SHP77 (cell line): ENCODE measurements around the gene RABEP1.
"Not testable (repeated sequence)": the region's sequence is repeated elsewhere in the genome, so short reads cannot be mapped to it uniquely, and the experiment has no call there.

Experiments
- DNase-seq, 2 experiments: peaks; one replicate each; lab custom pipeline; 2025; lab: John Stamatoyannopoulos, UW

RABEP1 gene

DNA sequence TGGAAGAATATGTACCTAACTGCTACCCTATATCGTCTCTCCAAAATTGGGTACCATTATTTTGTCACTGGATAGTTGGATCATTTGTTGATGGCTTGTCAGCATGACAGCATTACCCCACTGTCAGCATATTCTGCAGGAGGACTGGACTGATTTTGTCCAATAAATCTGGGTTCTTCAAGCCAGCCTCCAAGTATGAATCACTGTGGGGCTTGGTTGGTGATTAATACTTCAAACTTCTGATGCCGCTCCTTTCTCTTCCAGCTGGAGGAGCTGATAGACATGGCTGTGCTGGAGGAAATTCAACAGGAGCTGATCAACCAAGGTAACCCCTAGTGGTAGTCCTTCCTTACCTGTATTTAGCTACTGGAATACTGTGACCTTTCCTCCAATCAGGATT lies 140.4 kb downstream of the RABEP1 start:
- DNase-seq: no peak

- DNase-seq: no peak
Measured at GRCh38 chr17:5424909-5425308, 142.8 kb downstream of the RABEP1 start.

GRCh38 chr17:5425826-5426225 lies 143.7 kb downstream of the RABEP1 start:
- DNase-seq: no peak

DNA sequence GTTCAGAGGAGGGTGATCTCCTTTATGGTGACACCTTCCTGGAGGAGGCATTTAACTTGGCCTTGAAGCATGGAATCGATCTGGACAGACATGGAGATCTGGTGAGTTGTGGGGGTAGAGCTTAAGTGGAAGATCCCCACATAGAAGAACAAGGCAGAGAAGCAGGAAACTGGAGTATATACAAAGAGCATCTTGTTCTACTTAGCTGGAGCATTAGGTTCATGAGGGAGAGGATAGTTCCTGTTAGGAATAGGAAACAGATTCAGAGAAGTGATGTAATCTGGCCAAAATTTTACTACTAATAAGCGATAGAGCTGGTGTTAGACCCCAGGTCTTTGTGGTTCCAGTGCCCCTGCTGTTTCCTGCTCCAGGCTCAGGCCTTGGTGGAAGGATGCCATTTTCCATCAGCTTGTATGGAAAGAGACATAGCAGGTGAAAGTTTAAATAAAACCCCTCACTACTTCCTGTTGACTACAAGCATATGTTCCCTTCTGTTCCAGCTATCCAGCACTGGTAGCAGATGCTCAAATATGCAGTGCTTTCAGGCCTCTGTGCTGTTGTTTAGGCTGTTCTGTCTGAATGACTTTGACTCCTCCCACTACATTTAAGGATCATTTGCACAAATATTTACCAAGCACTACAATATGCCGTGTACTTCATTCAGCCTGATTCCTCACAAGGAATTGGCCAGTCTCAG lies 147.3 kb downstream of the RABEP1 start:
- DNase-seq: no peak

GRCh38 chr17:5430413-5430999 lies 148.4 kb downstream of the RABEP1 start:
- DNase-seq: no peak

- not testable (repeated sequence) for DNase-seq
Measured at GRCh38 chr17:5431234-5431633, 149.2 kb downstream of the RABEP1 start.

DNA sequence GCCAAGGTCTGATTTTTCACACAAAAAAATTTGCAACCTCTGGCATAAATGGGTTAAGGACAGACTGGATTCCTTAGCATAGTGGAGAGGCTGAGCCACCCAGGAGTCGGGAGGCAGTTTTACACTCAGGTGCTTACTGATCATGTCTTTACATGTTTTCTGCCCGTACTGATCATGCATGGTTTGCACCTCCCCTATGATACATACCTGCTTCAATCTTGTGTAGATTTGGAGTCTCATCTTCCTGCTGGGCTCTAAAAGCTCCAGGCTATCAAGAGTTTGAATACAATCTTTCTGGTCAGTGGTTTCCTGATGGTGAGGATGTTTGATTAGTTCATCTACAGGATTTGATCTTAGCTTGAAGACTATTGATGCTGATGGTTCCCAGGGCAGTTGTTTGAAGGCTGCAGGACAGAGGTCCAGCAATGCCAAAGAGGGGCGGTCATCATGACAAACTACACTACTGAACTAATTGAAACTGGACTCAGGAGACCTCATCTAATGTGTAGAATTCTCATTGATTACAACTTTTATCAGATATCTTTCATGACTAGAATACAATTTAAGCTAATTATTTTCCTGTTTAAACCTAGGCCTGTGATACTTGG lies 150.0 kb downstream of the RABEP1 start:
- no peak for DNase-seq

- no peak for DNase-seq
Measured at GRCh38 chr17:5434984-5435383, 152.9 kb downstream of the RABEP1 start.
